HG02885 (cell line): Measurements from ENCODE around the gene PLXNC1.

Source experiments
- ATAC-seq: cut with Tn5 transposase; IDR thresholded peaks from one replicate; pipeline ENCODE4 v1.9.1; 2021; ENCODE audit warnings: mild to moderate bottlenecking; ENCODE audit not compliant: unreplicated experiment, poor library complexity

Gene PLXNC1

GRCh38 chr12:94225947-94226630 is 77.7 kb downstream of the PLXNC1 start:
- ATAC-seq, result no peak

DNA sequence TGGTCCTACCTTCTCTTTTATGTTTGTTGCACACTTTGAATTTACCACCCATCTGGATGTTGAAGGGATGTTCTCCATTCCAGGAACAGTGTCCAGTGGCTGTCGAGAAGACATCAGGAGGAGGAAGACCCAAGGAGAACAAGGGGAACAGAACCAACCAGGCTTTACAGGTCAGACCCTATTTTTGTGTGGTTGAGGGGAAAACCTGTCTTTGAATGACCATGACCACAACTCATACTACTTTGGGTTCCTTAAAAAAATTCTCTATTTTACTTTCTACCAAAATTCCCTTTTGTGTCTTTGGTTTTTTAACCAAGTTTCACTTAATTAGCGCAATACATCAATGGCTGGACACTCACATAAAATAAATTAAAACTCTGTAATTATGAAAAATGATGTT is 78.7 kb downstream of the PLXNC1 start:
- no peak for ATAC-seq

- ATAC-seq, result no peak
Measured at GRCh38 chr12:94228488-94228907, 80.1 kb downstream of the PLXNC1 start.

DNA sequence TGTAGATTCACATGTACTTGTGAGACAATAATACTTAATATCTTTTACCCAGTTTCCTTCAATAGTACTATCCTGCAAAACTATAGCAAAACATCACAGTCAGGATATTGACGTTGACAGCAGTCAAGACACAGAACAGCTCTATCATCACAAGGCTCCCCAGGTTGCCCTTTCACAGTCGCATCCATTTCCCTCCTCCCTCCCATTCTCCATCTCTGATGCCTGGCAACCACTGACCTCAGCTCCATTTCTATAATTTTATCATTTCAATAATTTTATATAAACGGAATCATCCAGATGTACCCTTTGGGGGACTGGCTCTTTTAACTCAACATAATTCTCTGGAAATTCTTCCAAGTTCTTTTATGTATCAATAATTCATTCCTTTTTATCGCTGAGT is 81.5 kb downstream of the PLXNC1 start:
- ATAC-seq, result no peak

- peak; percentile 68 for ATAC-seq
Measured at GRCh38 chr12:94230357-94230905, 82.1 kb downstream of the PLXNC1 start.

GRCh38 chr12:94231709-94232108 is 83.3 kb downstream of the PLXNC1 start:
- no peak for ATAC-seq

GRCh38 chr12:94235848-94236247 is 87.5 kb downstream of the PLXNC1 start:
- no peak for ATAC-seq

DNA sequence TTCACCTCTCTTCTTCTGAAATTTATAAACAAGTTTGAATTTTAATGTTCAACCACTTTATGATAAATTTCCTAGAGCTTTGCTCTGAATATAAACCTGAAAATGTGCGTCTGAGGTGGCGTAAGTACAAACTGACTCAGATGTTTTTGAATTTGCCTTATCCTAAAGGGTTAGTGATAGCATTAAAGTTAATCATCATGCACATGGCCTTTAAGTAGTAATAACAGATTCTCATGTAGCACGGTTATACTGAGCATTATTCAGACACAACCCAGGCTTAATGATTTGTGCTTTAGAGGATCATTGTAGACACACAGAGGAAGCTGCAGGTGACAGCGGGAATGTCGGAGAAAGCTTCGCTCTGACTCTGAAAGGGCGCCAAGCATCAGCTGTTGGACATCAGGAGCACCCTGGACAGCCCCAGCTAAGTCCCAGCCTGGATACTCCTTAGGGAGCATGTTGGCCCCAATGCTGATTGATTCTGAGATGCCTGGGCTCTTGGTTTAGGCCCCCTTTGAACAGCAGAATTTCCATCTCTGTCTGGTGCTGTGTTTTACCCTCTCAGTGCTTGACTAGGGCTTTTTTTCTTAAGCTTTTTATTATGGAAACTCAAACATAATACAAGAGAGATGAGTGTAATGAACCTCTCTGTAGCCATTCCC is 91.1 kb downstream of the PLXNC1 start:
- no peak for ATAC-seq

DNA sequence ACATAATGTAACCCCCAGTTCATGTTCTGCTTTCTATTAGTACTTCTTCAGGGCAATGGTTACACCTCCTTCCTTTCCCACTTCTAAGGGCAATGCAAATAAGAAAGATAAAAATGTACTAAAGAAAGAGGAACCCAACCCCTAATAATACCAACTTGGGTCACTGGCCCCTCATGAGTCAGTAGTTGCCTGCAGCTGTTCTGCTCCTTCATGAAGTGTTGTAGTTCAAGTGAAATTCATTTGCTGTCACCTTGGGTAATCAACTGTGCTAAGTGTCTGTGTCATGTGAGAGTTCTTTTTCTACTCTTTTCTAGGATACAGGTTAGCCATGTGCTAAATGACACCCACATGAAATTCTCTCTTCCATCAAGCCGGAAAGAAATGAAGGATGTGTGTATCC is 91.8 kb downstream of the PLXNC1 start:
- peak; percentile 90 for ATAC-seq

DNA sequence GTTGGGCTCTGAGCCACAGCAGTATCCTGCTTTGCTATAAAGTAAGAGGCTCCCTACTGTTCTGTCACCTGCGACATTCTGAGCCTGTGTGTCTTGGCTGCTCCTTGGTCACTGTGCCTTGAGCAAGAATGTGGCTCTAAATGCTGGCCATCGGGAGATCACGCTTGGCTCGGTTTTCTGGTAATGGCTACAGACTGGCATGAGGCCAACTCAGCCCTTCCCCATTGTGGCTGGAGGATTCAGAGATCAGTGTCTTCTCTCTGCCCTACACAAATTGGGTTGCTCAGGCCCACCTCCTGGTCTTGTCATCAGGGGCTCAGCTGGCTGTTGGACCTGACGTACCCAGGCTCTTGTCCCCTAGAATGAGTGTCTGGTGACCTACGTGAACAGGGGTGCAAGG is 94.5 kb downstream of the PLXNC1 start:
- no peak for ATAC-seq

DNA sequence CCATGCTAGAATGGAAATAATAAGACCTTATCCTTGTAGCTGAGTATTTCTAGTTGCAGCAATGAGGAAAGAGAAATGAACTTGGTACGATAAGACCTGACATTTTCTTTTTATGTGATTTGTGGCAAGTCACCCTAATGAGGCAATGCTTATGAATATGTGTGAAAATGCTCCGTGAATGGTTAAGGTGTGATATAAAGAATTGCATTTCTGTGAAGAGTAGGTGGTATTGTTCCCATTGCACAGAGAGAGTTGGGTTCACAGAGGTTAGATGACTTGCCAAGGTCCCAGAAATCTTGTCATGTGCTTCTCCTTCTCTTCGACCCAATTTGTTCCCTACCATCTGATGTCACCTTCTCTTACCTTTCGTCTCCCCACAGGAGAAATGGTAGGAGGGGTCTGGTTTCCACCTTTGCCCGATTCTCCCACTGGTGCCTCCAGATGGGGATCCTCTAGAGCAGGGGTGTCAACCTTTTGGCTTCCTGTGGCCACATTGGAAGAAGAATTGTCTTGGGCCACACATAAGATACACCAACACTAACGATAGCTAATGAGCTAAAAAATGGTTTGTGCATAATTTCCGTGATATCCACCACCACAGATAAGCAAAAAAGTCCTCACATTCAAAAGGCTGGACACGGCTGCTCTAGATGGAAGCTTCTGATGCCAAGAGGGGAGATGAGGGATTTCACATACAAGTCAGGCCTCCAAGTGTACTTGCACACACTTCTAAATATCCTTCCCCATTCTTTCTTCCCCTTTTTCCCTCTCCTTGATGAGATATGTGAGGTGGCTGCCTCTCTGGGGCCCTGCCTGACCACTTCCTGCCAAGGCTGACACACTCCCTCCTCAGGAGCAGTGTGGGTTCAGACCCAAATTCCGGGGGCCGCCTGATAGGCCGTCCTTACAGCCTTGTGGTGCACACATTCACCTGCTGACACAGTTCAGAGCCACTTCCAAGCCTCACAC is 96.1 kb downstream of the PLXNC1 start:
- peak; percentile 65 for ATAC-seq

DNA sequence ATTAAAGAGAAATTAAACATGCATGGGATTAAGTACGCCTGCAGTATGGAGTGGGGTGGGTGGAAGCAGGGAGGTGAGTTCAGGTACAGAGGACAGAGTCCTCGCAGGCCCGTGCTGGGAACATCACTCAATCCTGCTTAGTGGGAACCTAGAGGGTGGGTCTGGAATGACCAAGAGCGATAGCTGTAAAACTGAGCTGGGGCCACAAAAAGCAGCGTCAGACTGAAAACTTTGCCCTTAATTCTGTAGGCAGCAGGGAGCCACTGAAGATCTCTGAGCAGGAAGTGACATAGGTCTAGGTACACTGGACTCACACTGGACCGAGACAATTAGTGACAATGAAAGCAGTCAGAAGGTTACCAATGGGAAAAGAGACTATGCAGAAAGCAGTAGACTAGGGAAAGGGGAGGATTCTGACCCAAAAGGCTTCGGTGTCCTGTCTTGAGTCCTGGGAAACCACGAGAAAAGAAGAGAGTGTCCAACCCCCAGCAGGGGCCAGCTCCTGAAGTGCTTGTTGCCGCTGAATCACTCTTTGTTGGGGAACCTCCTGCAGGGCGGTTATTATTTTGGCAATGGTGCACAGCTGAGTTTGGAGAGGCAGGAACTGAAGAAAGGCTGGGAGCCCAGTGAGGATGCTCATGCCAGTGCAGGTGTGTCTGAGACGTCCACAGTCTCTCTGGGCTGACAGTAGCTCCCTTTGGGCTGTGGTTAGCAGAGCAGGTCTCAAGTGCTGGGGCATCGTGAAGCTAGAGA is 97.4 kb downstream of the PLXNC1 start:
- ATAC-seq, result no peak

- ATAC-seq, result no peak
Measured at GRCh38 chr12:94247246-94247645, 98.9 kb downstream of the PLXNC1 start.

- ATAC-seq, result no peak
Measured at GRCh38 chr12:94248582-94248981, 100.2 kb downstream of the PLXNC1 start.

- ATAC-seq, result no peak
Measured at GRCh38 chr12:94250130-94250529, 101.8 kb downstream of the PLXNC1 start.

DNA sequence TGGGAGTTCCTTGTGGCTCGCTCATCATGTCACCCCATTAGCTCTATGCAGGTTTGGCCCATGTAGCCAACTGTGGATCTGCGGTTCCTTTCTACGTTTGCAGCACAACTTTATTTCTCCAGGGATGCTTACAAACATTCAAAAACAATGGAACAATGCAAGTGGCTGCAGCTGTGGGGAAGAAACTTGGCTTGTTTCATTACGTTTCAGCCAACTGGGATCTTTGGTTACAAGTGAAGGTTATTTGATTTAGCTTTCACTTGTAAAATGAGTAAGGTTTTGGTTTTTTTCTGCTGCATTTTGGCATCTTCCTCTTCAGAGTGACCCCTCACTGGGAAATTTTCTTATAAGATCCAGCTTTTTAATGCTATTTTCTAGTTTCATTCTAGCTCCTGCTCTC is 105.9 kb downstream of the PLXNC1 start:
- ATAC-seq, result no peak

- ATAC-seq, result no peak
Measured at GRCh38 chr12:94255006-94255405, 106.6 kb downstream of the PLXNC1 start.

GRCh38 chr12:94255428-94255827 is 107.1 kb downstream of the PLXNC1 start:
- no peak for ATAC-seq

DNA sequence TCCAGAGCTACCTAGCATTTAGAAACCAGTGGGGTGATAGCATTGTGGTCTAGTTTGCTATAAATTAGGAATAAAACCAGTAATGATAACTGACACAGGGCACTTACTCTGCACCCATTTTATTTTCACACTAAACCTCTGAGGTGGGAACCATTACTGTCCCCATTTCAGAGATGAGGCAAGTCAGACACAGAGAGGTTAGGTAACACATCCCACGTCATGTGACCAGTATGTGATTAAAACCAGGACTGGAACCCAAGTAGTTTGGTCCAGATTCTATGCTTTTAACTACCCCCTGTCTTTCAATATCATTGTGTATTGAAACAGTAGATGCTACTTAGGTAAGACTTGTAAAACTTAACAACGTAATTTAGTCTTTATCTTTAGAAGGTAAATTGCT is 110.2 kb downstream of the PLXNC1 start:
- ATAC-seq, result peak; percentile 79

GRCh38 chr12:94260017-94260416 is 111.6 kb downstream of the PLXNC1 start:
- no peak for ATAC-seq
